HG03280 (cell line): Measurements from ENCODE around the gene MEX3C.

Experiments used
- ATAC-seq: cut with Tn5 transposase; IDR thresholded peaks from one replicate; pipeline ENCODE4 v1.9.1; 2021; ENCODE audit warnings: mild to moderate bottlenecking, moderate library complexity; ENCODE audit not compliant: unreplicated experiment

MEX3C gene

DNA sequence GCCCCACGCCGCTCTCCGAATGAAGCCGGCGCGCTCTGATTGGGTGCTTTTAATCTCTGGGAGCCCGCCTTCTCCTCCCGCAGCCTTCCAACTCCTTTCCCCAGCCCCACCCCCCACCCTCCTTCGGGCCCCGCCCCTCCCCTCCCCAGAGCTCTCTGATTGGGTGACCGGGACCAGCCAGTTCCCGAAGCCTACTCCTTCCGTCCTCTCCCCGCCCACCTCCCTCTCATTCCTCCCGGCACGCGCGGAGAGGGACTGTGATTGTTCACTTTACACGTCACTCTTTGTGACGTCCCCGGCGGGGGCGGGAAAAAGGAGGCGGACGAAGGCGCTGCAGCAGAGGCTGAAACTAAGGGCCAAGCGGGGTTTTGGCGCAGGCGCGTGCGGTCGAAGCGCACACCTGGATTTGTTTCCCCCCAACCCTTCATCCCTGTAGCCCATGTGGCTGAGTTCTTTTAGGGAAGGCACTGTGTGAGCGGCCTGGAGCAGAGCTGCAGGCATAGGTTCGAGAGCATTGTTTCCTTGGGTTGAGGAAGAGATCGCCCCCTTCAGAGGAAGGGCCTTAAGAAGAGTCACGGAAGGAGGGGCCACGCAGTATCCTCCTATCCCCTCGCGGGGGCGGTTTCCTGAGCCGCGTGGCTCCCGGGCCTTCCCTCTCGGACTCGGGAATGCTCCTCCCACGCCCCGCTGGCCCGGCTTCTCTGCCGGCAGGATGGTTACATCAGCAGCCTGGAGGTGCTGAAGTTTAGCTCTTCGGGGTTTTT is at the start of gene MEX3C:
TSS of gene MEX3C (minus strand) at position 21 of the 764 bp plus-strand sequence. CDS start 361 bp downstream, outside the sequence.
- peak; percentile 80 for ATAC-seq

DNA sequence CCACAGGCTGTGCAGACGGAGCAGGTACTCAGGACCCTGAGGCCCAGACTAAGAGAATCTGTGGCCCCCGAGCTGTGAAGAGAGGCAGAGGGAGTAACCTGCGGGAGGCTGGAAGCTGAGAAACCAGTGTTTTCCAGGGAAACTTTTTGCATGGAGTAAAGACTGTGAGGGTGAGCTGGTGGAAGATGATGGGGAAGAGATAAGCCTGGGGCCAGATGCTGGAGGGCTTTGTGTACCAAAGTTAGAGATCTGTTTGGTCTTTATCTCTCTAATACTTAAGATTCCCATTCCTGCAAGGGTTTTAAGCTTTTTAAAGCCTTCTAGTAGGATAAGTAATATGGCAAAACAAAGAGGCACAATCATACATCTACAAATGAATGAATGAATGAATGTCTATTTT is 43.7 kb upstream of the MEX3C start:
- ATAC-seq: no peak

DNA sequence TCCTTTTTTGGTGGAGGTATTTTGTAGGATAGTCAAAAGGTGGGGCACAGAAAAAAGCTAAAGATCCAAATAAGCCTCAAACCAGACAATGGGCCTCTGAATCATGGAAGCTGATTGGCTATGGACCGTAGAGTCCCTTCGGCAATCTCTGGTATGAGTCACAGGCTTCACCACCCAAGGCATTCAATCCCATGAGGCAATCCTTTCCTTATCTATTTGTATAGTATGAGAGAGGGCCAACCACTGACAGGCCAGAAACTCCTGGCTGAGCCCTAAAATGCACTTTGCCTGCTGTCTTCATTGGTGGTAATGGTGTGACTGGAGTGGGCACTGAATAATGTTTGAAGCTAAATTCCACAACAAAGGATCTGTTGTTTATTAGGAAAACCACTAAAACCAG is 38.7 kb upstream of the MEX3C start:
- ATAC-seq: no peak

DNA sequence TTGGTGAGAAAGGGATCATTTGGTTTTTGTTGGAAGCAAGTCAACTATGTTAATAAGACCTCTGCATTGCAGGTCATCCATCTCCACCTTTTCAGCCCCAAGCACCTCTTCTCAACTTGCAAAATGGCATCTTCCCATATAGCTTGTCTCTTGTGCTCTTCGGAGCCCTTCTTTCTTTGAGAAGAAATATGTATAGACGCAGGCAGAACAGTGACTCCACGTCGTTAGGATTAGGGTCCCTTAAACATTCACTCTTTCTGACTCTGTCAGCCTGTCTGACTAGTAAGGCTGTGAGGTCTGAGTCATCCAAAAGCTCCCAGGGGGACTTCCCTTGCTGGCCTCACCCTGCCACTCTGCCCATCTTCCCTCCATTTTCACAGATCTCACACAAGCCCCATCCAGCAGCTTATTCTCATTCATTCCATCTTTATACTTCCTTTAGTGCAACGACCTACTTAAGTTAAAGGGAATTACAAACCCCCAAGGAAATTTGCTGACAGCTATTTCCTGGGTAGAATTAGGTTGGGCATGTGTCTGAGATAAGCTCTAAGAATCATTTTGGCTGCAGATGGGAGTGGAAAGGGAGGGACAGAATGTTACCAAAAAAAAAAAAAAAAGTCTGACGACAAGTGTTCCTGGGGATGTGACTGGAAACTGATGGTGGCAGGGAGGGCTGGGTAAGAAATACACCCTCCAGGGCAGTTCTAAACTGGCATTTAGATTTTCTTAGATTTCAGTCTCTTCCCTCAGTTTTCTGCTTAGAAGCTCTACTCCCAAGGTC is 37.7 kb upstream of the MEX3C start:
- ATAC-seq: peak; percentile 63

DNA sequence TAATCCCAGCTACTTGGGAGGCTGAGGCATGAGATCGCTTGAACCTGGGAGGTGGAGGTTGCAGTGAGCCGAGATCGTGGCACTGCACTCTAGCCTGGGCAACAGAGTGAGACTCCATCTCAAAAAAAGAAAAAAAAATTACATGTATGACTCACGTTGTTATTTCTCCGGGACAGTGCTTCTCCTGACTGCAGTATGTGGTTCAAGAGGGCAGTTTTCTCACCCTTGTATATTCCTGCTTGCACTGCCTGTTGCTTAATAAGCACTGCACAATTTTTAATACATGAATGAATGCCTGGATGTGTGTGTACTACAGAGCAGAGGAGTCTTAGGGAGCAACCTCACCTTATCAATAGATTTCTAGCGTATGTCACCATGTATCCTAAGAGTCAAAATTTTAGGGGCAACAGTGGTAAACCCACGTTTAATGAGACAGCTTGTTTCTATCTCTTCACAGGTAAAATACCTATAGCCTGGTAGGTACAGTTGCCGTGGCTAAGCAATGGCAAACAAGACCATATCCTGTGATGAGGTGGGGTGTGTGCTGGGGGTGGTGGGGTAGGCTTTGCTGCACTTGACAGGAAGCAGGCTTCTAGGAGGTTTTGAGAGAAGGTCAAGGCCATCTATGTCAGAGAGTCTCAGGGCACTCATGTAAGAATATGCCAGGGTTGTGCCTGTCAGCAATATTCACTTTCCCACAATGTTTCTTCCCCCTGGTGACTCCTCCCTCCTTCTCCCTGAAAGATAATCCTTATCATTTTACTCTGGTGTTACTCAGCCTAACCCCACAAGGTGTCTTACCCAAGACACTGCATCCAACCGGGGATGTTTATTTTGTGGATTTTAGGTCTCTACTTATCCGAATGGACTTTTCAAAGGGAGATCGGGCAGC is 36.9 kb upstream of the MEX3C start:
- no peak for ATAC-seq

DNA sequence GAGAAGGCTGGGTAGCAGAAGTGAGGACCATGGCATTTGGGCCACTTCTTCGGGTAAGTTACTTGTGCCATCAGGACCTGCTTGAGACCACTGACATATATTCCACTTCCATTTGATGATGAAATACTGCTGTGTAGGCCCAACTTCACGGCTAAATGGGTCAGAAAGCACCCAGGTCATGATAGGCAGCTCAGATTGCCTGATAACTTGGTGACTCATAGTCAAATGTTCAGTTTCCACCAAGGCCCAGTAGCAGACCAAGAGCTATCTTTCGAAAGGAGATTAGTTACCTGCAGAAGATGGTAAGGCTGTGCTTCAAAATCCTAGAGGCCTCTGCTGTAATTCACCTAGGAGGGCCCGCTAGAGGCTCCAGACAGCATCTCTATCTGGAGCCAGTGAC is 31.8 kb upstream of the MEX3C start:
- no peak for ATAC-seq

DNA sequence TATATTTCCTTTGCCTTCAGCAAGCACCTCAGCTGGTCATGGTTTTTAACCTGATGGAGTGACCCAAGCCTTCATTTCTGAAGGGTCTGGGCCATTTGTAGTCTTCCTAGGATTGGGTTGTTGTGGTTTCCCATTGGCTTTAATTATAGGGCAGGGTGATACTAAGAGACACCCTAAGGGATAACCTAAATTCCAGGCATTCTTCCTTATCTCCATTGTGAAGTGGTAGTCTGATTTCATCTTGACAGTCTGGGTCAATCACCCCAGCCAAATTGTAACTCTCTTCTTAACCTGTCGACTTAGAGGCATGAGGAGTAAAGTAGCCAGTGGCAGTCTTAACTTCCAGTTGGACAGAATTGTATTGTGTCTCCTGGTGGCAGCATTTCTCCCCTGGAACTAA is 30.2 kb upstream of the MEX3C start:
- no peak for ATAC-seq

DNA sequence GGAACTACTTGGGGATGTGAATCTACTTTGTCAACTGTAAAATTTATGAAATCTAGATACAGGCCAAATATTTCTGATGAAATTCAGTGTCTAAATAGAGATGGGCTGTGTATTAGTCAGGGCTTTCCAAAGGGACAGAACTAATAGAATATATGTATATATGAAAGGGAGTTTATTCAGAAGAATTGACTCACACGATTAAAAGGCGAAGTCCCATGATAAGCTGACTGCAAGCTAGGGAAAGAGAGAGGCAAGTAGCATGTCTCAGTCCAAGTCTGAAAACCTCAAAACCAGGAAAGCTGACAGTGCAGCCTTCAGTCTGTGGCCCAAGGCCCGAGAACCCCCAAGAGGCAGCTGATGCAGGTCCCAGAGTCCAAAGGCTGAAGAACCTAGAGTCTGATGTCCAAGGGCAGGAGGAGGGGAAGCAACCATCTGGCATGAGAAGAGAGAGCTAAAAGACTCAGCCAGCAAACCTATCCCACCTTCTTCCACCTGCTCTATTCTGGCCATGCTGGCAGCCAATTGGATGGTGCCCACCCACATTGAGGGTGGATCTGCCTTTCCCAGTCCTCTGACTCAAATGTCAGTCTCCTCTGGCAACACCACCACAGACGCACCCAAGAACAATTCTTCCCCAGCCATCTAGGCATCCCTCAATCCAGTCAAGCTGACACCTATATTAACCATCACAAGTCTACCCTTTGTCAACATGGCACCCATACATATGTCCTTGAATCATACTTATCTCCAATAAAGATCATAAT is 29.3 kb upstream of the MEX3C start:
- ATAC-seq: no peak

DNA sequence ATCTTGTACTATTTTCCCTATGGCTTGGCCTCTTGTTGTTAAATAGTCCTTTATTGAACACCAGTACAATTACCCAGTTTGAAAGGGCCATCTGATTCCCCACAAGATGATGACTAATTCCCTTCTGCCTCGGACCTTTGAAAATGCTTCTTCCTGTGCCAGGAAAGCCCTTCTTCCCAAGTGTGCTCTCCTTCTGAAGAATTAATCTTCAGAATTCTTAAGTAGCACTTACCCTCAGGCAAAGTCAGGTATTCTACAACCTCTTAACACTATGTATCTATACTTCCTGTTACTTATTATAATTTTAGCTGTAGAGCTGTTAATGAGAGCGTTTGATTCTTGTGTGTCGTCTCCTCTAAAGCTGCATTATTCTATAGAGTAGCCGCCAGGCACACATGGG is 28.6 kb upstream of the MEX3C start:
- no peak for ATAC-seq

DNA sequence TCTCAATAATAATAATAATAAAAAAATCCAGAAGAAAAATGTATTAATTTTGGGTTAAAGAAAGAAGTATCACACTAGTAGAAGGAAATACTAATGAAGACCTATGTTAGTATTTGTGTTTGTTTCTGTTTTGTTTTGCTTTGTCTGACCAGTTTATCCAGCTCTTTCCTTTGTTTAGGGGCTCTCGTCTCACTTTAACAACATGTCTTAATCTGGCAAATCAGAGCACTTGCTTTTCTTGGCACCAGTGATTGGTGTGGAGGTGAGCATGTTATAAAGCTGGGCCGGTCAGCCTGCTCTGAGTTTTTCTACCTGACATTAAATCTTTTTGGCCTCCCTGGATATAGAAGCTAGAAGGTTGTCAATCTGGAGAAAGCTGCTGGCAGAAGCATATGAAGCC is 15.1 kb upstream of the MEX3C start:
- no peak for ATAC-seq

DNA sequence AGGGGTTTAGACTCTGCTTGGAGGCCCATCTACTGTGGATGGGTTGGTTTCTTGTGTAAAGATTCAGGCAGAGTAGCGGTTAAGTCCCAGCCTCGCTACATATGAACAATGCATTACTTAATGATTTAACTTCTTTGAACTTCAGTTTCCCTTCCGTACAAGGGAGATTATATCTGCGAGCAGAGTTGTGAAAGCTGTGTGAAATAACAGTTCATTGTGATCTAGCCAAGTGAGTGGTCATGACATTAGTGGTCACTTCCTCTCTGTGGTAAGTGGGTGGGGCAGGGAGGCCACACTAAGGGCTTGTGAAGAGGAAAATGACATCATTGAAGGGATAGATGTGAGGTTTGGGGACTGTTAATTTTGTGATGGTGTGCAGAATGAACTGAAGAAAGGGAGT is 14.1 kb upstream of the MEX3C start:
- ATAC-seq: peak; percentile 87

DNA sequence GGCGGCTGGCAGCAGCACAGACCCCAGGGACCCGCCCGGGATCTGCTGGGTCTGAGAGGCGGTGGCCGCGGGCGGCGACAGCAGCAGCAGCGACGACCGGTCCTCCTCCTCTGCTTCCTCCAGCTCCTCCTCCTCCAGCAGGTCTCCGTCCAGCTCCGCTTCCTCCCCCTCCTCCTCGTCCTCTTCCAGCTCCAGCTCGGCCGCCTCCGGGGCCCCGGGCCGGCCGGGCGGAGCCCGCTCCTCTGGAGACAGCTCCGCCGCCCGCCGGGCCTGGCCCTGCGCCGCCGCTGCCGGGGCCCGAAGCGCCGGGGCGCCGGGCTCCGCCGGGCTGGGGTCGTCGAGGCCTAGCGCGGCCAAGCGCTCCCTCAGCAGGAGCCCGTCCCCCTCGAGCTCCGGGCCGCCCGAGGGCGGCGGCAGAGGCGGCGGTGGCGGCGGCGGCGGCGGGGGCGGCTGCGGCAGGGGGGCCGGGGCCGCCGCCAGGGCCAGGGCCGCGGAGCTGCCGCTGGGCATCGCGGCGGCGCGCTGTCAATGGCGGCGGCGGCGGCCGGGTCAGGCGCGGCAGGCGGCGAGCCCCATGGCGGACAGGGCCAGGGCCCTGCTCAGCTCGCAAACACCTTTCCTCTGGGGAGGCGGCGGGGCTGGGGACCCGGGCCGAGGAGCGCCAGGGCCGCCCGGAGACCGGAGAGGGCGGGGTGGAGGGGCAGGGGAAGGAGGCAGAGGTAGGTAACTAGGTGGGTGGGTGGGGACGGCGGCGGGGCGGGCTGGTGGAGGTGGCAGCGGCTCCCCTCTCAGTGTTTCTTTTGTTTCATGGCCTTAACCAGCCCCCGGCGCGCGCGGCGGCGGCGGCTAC is 445 bp downstream of the MEX3C start:
- ATAC-seq: peak; percentile 0

DNA sequence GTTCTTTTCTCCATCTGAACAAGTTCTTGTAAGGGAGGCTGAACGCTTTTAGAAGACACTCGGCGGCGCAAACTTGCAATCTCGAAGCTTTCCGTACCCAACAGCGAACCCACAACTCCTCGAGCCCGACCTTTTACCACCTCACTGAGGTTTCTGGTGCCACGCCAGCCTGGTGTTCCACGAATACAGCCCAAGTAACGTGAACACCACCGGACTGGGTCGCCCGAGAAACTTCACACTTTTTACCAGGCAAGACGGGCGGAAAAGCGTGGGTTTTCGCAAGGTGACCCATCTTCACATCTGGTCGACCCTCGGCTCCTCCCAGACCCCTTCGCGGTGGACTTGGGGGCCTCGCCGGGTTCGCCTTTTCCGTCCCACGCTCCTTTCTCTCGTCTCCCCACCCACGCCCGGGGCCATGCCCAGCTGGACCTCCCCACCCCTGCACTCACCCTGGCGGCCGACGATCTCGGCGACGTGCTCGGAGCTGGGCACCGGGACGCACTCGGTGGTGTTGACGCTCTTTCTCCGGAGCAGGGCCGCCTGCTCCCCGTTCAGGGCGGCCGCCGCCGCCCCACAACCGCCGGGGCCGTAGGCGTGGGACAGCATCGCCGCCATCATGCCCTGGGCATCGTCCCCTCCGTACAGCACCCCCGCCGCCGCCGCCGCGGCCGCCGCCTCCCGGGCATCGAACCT is 1.2 kb downstream of the MEX3C start:
- peak; percentile 1 for ATAC-seq

DNA sequence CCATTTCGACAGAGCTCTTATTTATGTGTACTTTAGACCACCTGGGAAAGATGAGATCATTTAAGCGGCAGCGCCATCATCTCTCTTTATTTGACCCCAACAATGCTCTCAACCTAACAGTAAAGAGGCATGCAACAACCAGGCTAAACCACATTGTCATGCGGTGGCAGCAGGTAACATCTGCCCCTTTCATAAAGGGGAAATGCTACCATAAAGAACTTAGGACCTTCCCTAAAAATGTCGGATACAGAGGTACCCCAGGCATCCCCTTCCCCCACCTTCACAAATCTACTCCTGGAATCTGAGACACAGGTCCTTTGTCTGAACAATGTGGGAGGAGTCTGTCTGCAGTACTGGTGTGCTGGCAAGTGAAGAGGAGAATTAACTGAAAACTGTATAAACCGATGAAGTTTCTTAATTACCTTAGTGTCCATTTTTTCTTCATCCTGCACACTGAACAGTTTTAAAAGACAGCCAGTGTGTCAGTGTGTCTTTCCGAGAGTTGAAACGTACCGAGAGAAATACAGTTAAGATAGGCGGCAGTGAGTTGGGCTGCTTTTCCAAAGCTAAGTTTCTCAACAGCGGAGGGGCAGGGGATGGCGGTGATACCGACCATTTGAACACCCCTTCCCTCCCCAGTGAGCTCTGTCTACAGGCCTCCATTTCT is 1.9 kb downstream of the MEX3C start:
- no peak for ATAC-seq

DNA sequence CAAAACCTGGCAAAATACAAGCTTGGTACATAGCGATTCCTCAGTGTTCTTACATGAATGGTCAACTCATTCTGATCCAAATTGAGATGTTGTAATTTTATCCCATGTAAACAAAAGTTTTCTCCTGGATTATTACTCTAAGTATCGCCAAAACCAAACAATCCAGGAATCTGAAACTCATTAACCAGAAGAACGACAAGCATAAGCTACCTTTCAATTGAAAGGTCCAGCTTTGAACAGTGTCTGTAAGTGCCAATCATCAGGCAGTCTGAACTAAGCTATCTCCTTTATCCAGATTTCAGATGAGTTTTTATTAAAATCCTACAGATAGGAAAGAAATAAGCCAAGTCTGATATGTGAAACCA is 2.4 kb downstream of the MEX3C start:
- ATAC-seq: no peak

DNA sequence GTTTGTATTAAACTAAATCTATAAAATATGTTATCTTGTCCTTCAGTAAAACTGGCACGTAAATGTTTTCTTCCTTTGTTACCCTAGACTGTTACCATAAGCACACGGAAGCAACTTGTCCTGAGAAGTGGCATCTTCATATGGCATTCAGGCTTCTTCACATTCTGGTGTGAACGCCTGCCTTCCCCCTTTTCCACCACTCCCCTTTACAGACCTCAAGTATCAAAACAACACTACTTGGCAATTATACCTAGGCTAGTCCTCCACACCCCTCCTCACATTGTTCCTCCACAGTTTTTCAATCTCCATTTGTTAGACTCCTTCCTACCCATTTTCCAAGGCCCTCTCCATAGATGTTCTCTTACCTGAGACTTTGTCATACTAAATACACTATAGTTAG is 2.9 kb downstream of the MEX3C start:
- ATAC-seq: no peak

DNA sequence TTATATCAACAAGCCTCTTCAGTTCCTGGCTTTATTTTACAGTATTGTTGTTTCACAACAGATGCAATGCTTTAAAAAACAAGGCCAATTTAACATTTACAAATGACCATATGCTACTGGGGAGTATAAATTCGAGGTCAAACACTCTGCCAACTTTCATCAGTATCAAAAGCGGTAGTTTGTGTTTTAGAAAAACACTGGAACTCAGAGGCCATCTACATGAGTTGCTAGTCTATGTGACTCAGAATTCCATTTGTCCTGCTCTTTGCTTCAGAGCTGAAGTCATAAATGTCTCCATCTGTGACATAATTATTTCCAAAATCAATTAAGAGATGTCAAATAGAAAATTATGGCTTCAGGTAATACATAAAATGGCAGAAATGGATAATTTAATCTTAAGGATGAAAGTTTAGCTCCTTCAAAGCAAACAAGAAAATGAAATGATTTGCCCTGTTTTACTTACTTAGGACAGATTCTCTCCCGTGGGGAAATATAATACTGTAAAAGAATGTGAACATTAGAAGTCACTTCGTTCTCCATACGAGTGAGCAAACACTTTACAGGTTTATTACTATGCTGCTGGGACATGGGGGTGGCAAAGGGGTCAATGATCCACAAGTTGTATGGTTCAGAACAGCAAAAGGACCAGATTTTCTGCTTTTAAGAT is 3.7 kb downstream of the MEX3C start:
- ATAC-seq: no peak

DNA sequence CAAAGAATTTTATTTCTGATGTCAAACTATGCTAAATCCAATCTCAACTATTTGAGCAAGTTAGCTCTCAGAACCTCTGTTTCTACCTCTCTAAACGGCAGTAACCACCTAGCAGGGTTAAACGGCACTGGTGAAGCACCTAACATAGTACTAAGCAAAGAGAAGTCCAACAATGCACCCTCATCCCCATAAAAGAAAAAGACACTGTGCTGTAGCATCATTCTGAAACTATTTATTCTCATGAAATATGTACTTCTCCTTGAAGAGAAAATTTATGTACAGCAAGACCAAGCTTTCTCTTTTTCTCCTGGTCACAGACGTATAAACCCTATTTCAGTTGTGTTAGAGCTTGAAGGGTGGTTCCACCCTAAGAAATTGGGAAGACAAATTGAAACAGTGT is 4.8 kb downstream of the MEX3C start:
- ATAC-seq: no peak
